ENCODE results near the gene RTN4R. TPM values are rescaled to one million over a fixed set of nuclear protein-coding genes. Genes with fewer than 3 reads are reported as not detected.

Gene RTN4R
- total and polyA plus RNA-seq, 9 of the 15 experiments (the other 6 are each of a cell fraction or from before 2014, with no cell fraction given): 0.04 to 2.8 (median 1.4) TPM; not detected in 3

DNA sequence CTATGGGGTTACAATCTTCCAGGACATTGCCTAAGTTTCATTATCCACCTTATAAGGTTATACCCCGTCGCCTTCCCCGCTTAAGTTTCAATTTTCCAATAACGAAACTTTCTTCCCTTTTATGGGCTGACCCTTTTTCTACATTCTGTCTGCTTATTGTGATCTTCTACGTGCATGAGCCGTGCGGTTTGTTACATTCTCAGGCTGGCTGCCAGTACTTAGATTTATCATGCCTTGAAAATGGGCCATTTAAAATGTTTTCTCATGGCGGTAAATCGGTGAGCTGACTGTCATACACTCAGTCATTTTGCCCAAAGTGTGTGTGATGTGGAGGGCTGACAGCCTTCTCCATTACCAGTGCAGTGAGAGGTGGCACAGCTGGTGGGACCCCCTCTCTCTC lies 28.5 kb upstream of the RTN4R start (continued):
- TF ChIP-seq BHLHE40 (IDR thresholded peaks at IDR 0.05; ENCODE audit: low read length): no peak
- TF ChIP-seq CTCFL (IDR thresholded peaks at IDR 0.05; ENCODE audit: borderline replicate concordance, insufficient read depth, low read depth, low read length, poor library complexity, severe bottlenecking): peak; percentile 1
- no peak for TF ChIP-seq TAL1 (IDR thresholded peaks at IDR 0.05)
- no peak for TF ChIP-seq MEF2A (IDR thresholded peaks at IDR 0.05; ENCODE audit: control insufficient read depth, low read depth, low read length)
- TF ChIP-seq STAT6 (CRISPR knock-in tag; IDR thresholded peaks at IDR 0.05): peak; percentile 50; the same call in 1 of the 2 replicates
- peak; percentile 86 for TF ChIP-seq CBX8 (IDR thresholded peaks at IDR 0.05; ENCODE audit: borderline replicate concordance, extremely low read depth, low read depth, low read length, poor library complexity, severe bottlenecking)
- TF ChIP-seq NR3C1 (CRISPR knock-in tag; IDR thresholded peaks at IDR 0.05): 0 out of 2 replicates have a peak, but pooled peaks have one; percentile 21

Data from K562 (cell line).